ENCODE results near the gene AGTRAP. TPM values are rescaled to one million over a fixed set of nuclear protein-coding genes. Genes with fewer than 3 reads are reported as not detected.
A peak's percentile ranks its signal among the peaks of the same experiment; 100 is the strongest.

The AGTRAP gene
- polyA plus RNA-seq, 3 donors = 420 to 938 (median 842) TPM

DNA sequence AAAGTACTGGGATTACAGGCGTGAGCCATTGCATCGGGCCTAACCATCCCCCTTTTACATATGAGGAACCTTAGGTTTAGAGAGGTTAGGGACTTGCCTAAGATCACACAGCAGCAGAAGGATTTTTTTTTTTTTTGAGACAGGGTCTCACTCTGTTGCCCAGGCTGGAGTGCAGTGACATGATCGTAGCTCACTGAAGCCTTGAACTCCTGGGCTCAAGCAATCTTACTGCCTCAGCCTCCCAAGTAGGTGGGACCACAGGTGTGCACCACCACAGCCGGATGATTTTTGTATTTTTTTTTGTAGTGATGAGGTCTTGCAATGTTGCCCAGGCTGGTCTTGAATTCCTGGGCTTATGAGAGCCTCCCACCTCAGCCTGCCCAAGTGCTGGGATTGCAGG is 23.9 kb downstream of the AGTRAP start:
- H3K27ac Mint-ChIP-seq = no peak overlapping the region
- no peak for DNase-seq
- peak overlapping the region in 1 of 2 donors; percentile 16 for H3K4me3 Mint-ChIP-seq
- Histone ChIP-seq H3K4me1 (ENCODE audit: control insufficient read depth in 1 of 2, insufficient read depth in 2 of 2, low read length in 2 of 2) (peaks cover 5 to 7% of the 10 kb centered on the region in 2 donors), H3K36me3 (replicated peaks in 1 of 2; ENCODE audit: control insufficient read depth in 1 of 2, insufficient read depth in 2 of 2, low read length in 2 of 2) (no peaks in the 10 kb centered on the region), H4K20me1 (ENCODE audit: insufficient read depth, low read length) (no peaks in the 10 kb centered on the region), H3K27ac (ENCODE audit: low read depth in 1 of 2, low read length in 2 of 2) (no peak overlapping the region), H3K27me3 (ENCODE audit: control insufficient read depth in 2 of 2, insufficient read depth in 2 of 2, low read length in 2 of 2) (peaks cover 0 to 20% of the 10 kb centered on the region in 2 donors), H3K9me3 (replicated peaks in 1 of 2; ENCODE audit: control insufficient read depth in 1 of 2, insufficient read depth in 1 of 2, low read length in 2 of 2) (no peaks in the 10 kb centered on the region), H2AFZ (ENCODE audit: insufficient read depth, low read depth, low read length, poor library complexity, severe bottlenecking) (no peak overlapping the region), H3K9ac (ENCODE audit: insufficient read depth, low read length, poor library complexity, severe bottlenecking) (no peak overlapping the region), H3K4me3 (replicated peaks in 1 of 3; ENCODE audit: low read depth in 2 of 3, low read length in 3 of 3) (no peak overlapping the region), H3K4me2 (replicated peaks; ENCODE audit: extremely low read depth, low read length, poor library complexity, severe bottlenecking) (no peak overlapping the region), H3K79me2 (ENCODE audit: insufficient read depth, low read length) (no peaks in the 10 kb centered on the region)
- intact Hi-C loops (cut with micrococcal nuclease) = no loop called here
- peaks cover 7% of the 10 kb centered on the region for H3K4me1 Mint-ChIP-seq
- peaks cover 19 to 45% (median 20%) of the 10 kb centered on the region in 3 donors for H3K27me3 Mint-ChIP-seq (ENCODE audit: low read depth in 3 of 3)
- WGBS (ENCODE audit: insufficient coverage) = 100% methylated on average over 1 of the region's 4 CpGs
- TF ChIP-seq, protein P1, sequence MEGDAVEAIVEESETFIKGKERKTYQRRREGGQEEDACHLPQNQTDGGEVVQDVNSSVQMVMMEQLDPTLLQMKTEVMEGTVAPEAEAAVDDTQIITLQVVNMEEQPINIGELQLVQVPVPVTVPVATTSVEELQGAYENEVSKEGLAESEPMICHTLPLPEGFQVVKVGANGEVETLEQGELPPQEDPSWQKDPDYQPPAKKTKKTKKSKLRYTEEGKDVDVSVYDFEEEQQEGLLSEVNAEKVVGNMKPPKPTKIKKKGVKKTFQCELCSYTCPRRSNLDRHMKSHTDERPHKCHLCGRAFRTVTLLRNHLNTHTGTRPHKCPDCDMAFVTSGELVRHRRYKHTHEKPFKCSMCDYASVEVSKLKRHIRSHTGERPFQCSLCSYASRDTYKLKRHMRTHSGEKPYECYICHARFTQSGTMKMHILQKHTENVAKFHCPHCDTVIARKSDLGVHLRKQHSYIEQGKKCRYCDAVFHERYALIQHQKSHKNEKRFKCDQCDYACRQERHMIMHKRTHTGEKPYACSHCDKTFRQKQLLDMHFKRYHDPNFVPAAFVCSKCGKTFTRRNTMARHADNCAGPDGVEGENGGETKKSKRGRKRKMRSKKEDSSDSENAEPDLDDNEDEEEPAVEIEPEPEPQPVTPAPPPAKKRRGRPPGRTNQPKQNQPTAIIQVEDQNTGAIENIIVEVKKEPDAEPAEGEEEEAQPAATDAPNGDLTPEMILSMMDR (IDR thresholded peaks at IDR 0.05) = no peak
- peaks cover 0 to 2% (median 0%) of the 10 kb centered on the region in 7 donors for H3K9me3 Mint-ChIP-seq
- H3K36me3 Mint-ChIP-seq = peaks cover 0 to 1% of the 10 kb centered on the region in 2 donors

GRCh38 chr1:11761285-11761684 is 25.3 kb downstream of the AGTRAP start:
- peaks cover 5 to 7% of the 10 kb centered on the region in 2 donors for H3K4me1 ChIP-seq (ENCODE audit: control insufficient read depth in 1 of 2, insufficient read depth in 2 of 2, low read length in 2 of 2)
- WGBS (ENCODE audit: insufficient coverage) = 85% methylated on average over 6 of the region's 6 CpGs
- no peak overlapping the region for H3K9ac ChIP-seq (ENCODE audit: insufficient read depth, low read length, poor library complexity, severe bottlenecking)
- H3K79me2 ChIP-seq (ENCODE audit: insufficient read depth, low read length) = no peaks in the 10 kb centered on the region
- no peak overlapping the region for H3K27ac ChIP-seq (ENCODE audit: low read depth in 1 of 2, low read length in 2 of 2)
- no peak overlapping the region for H3K4me2 ChIP-seq (replicated peaks; ENCODE audit: extremely low read depth, low read length, poor library complexity, severe bottlenecking)
- H3K27ac Mint-ChIP-seq = no peak overlapping the region
- no peaks in the 10 kb centered on the region for H4K20me1 ChIP-seq (ENCODE audit: insufficient read depth, low read length)
- no peaks in the 10 kb centered on the region for H3K9me3 ChIP-seq (replicated peaks in 1 of 2; ENCODE audit: control insufficient read depth in 1 of 2, insufficient read depth in 1 of 2, low read length in 2 of 2)
- peaks cover 0 to 1% of the 10 kb centered on the region in 2 donors for H3K36me3 Mint-ChIP-seq
- H3K4me3 Mint-ChIP-seq = peak overlapping the region in 1 of 2 donors; percentile 32
- intact Hi-C loops (cut with micrococcal nuclease) = no loop called here
- peaks cover 7% of the 10 kb centered on the region for H3K4me1 Mint-ChIP-seq
- TF ChIP-seq, protein P1 (IDR thresholded peaks at IDR 0.05) = no peak
- no peak overlapping the region for H2AFZ ChIP-seq (ENCODE audit: insufficient read depth, low read depth, low read length, poor library complexity, severe bottlenecking)
- no peak for DNase-seq
- no peak overlapping the region for H3K4me3 ChIP-seq (replicated peaks in 1 of 3; ENCODE audit: low read depth in 2 of 3, low read length in 3 of 3)
- H3K27me3 ChIP-seq (ENCODE audit: control insufficient read depth in 2 of 2, insufficient read depth in 2 of 2, low read length in 2 of 2) = peaks cover 0 to 20% of the 10 kb centered on the region in 2 donors
- no peaks in the 10 kb centered on the region for H3K36me3 ChIP-seq (replicated peaks in 1 of 2; ENCODE audit: control insufficient read depth in 1 of 2, insufficient read depth in 2 of 2, low read length in 2 of 2)
- H3K27me3 Mint-ChIP-seq (ENCODE audit: low read depth in 3 of 3) = peaks cover 14 to 38% (median 17%) of the 10 kb centered on the region in 3 donors
- H3K9me3 Mint-ChIP-seq = peaks cover 0 to 2% (median 0%) of the 10 kb centered on the region in 7 donors

Data from CD14-positive monocyte (primary cell).